Measurements from ENCODE around the gene SNHG17. TPM values are rescaled to one million over a fixed set of nuclear protein-coding genes. Genes with fewer than 3 reads are reported as not detected.
"Not testable (repeated sequence)": the region's sequence is repeated elsewhere in the genome, so short reads cannot be mapped to it uniquely, and the experiment has no call there.

SNHG17 gene
- total RNA-seq, 1 experiment from 2014 or later, result 27.3 TPM

- Histone ChIP-seq H4K20me1 (ENCODE audit: insufficient read depth, low read depth, low read length) (no peaks in the 10 kb centered on the region), H3K36me3 (ENCODE audit: insufficient read depth, low read length) (peaks cover 26% of the 10 kb centered on the region), H3K9ac (ENCODE audit: low read length) (peak overlapping the region; percentile 42), H3K27me3 (ENCODE audit: low read length) (no peaks in the 10 kb centered on the region), H3K9me2 (replicated peaks; ENCODE audit: insufficient read depth, low read length) (no peaks in the 10 kb centered on the region), H3K4me2 (ENCODE audit: low read depth, low read length, poor library complexity, severe bottlenecking) (peak overlapping the region; percentile 96), H3K4me1 (ENCODE audit: low read length) (peaks cover 39% of the 10 kb centered on the region), H3K9me3 (ENCODE audit: low read length) (no peaks in the 10 kb centered on the region), H3K27ac (ENCODE audit: low read length) (0 out of 2 replicates have a peak overlapping the region, but pooled peaks have one; percentile 42), H3K4me3 (ENCODE audit: low read length) (peak overlapping the region; percentile 99; the same call in 1 of the 2 replicates), H2AFZ (ENCODE audit: low read length) (peak overlapping the region; percentile 85), H3K79me2 (ENCODE audit: low read length) (peaks cover 32% of the 10 kb centered on the region)
- DNase-seq, result no peak
Measured at GRCh38 chr20:38445901-38446425, 10.8 kb upstream of the SNHG17 start.

- H3K4me1 ChIP-seq (ENCODE audit: low read length), result peaks cover 39% of the 10 kb centered on the region
- no peak overlapping the region for H3K9ac ChIP-seq (ENCODE audit: low read length)
- H3K9me3 ChIP-seq (ENCODE audit: low read length), result no peaks in the 10 kb centered on the region
- H3K4me3 ChIP-seq (ENCODE audit: low read length), result no peak overlapping the region
- H3K27me3 ChIP-seq (ENCODE audit: low read length), result no peaks in the 10 kb centered on the region
- no peaks in the 10 kb centered on the region for H4K20me1 ChIP-seq (ENCODE audit: insufficient read depth, low read depth, low read length)
- no peaks in the 10 kb centered on the region for H3K9me2 ChIP-seq (replicated peaks; ENCODE audit: insufficient read depth, low read length)
- no peak overlapping the region for H2AFZ ChIP-seq (ENCODE audit: low read length)
- DNase-seq, result no peak
- H3K36me3 ChIP-seq (ENCODE audit: insufficient read depth, low read length), result peaks cover 21% of the 10 kb centered on the region
- no peak overlapping the region for H3K4me2 ChIP-seq (ENCODE audit: low read depth, low read length, poor library complexity, severe bottlenecking)
- peaks cover 32% of the 10 kb centered on the region for H3K79me2 ChIP-seq (ENCODE audit: low read length)
- no peak overlapping the region for H3K27ac ChIP-seq (ENCODE audit: low read length)
Measured at GRCh38 chr20:38445381-38445796, 10.3 kb upstream of the SNHG17 start.

- no peak overlapping the region for H3K4me3 ChIP-seq (ENCODE audit: low read length)
- DNase-seq, result no peak
Measured at GRCh38 chr20:38441916-38442315, 6.8 kb upstream of the SNHG17 start.

GRCh38 chr20:38441110-38441509, 6.0 kb upstream of the SNHG17 start:
- not testable (repeated sequence) for H3K27me3 ChIP-seq (ENCODE audit: low read length); H3K79me2 ChIP-seq (ENCODE audit: low read length); H2AFZ ChIP-seq (ENCODE audit: low read length); H3K4me2 ChIP-seq (ENCODE audit: low read depth, low read length, poor library complexity, severe bottlenecking); DNase-seq; H3K9ac ChIP-seq (ENCODE audit: low read length); H4K20me1 ChIP-seq (ENCODE audit: insufficient read depth, low read depth, low read length); H3K4me1 ChIP-seq (ENCODE audit: low read length); H3K9me2 ChIP-seq (replicated peaks; ENCODE audit: insufficient read depth, low read length); H3K4me3 ChIP-seq (ENCODE audit: low read length); H3K36me3 ChIP-seq (ENCODE audit: insufficient read depth, low read length); H3K27ac ChIP-seq (ENCODE audit: low read length); H3K9me3 ChIP-seq (ENCODE audit: low read length)

More at GRCh38 chr20:38441916-38442315, 6.8 kb upstream of the SNHG17 start:
- Histone ChIP-seq H3K9ac (ENCODE audit: low read length) (no peak overlapping the region), H3K79me2 (ENCODE audit: low read length) (peaks cover 4% of the 10 kb centered on the region), H3K9me2 (replicated peaks; ENCODE audit: insufficient read depth, low read length) (no peaks in the 10 kb centered on the region), H3K27ac (ENCODE audit: low read length) (no peak overlapping the region), H3K9me3 (ENCODE audit: low read length) (no peaks in the 10 kb centered on the region), H4K20me1 (ENCODE audit: insufficient read depth, low read depth, low read length) (no peaks in the 10 kb centered on the region), H3K36me3 (ENCODE audit: insufficient read depth, low read length) (no peaks in the 10 kb centered on the region), H3K4me1 (ENCODE audit: low read length) (peaks cover 12% of the 10 kb centered on the region), H3K27me3 (ENCODE audit: low read length) (no peaks in the 10 kb centered on the region), H3K4me2 (ENCODE audit: low read depth, low read length, poor library complexity, severe bottlenecking) (no peak overlapping the region), H2AFZ (ENCODE audit: low read length) (peak overlapping the region; percentile 36; the same call in 1 of the 2 replicates)

- Histone ChIP-seq H2AFZ (ENCODE audit: low read length) (no peak overlapping the region), H3K9ac (ENCODE audit: low read length) (no peak overlapping the region)
Measured at GRCh38 chr20:38437796-38438195, 2.7 kb upstream of the SNHG17 start.

GRCh38 chr20:38435555-38435939, 419 bp upstream of the SNHG17 start:
- Histone ChIP-seq H3K4me3 (ENCODE audit: low read length) (no peak overlapping the region; the same call in 1 of the 2 replicates), H3K9me3 (ENCODE audit: low read length) (no peaks in the 10 kb centered on the region), H3K27me3 (ENCODE audit: low read length) (no peaks in the 10 kb centered on the region), H3K79me2 (ENCODE audit: low read length) (peaks cover 46% of the 10 kb centered on the region), H3K9me2 (replicated peaks; ENCODE audit: insufficient read depth, low read length) (no peaks in the 10 kb centered on the region), H2AFZ (ENCODE audit: low read length) (peak overlapping the region; percentile 89), H3K4me2 (ENCODE audit: low read depth, low read length, poor library complexity, severe bottlenecking) (no peak overlapping the region), H3K36me3 (ENCODE audit: insufficient read depth, low read length) (peaks cover 42% of the 10 kb centered on the region), H3K9ac (ENCODE audit: low read length) (no peak overlapping the region), H3K4me1 (ENCODE audit: low read length) (peaks cover 36% of the 10 kb centered on the region), H4K20me1 (ENCODE audit: insufficient read depth, low read depth, low read length) (peaks cover 42% of the 10 kb centered on the region), H3K27ac (ENCODE audit: low read length) (no peak overlapping the region)
- DNase-seq, result no peak

More at GRCh38 chr20:38437796-38438195, 2.7 kb upstream of the SNHG17 start:
- H3K79me2 ChIP-seq (ENCODE audit: low read length), result peaks cover 24% of the 10 kb centered on the region
- H3K9me3 ChIP-seq (ENCODE audit: low read length), result no peaks in the 10 kb centered on the region
- H3K27ac ChIP-seq (ENCODE audit: low read length), result no peak overlapping the region
- H3K27me3 ChIP-seq (ENCODE audit: low read length), result no peaks in the 10 kb centered on the region
- peaks cover 20% of the 10 kb centered on the region for H4K20me1 ChIP-seq (ENCODE audit: insufficient read depth, low read depth, low read length)
- no peak overlapping the region for H3K4me3 ChIP-seq (ENCODE audit: low read length)
- no peak overlapping the region for H3K4me2 ChIP-seq (ENCODE audit: low read depth, low read length, poor library complexity, severe bottlenecking)
- H3K36me3 ChIP-seq (ENCODE audit: insufficient read depth, low read length), result peaks cover 20% of the 10 kb centered on the region
- H3K9me2 ChIP-seq (replicated peaks; ENCODE audit: insufficient read depth, low read length), result no peaks in the 10 kb centered on the region
- no peak for DNase-seq
- H3K4me1 ChIP-seq (ENCODE audit: low read length), result peaks cover 18% of the 10 kb centered on the region

GRCh38 chr20:38434301-38434741, 807 bp downstream of the SNHG17 start:
- peaks cover 48% of the 10 kb centered on the region for H3K36me3 ChIP-seq (ENCODE audit: insufficient read depth, low read length)
- no peak overlapping the region for H2AFZ ChIP-seq (ENCODE audit: low read length)
- H4K20me1 ChIP-seq (ENCODE audit: insufficient read depth, low read depth, low read length), result peaks cover 49% of the 10 kb centered on the region
- no peaks in the 10 kb centered on the region for H3K27me3 ChIP-seq (ENCODE audit: low read length)
- peaks cover 54% of the 10 kb centered on the region for H3K79me2 ChIP-seq (ENCODE audit: low read length)
- H3K9me2 ChIP-seq (replicated peaks; ENCODE audit: insufficient read depth, low read length), result no peaks in the 10 kb centered on the region
- peak overlapping the region; percentile 87 for H3K27ac ChIP-seq (ENCODE audit: low read length)
- no peaks in the 10 kb centered on the region for H3K9me3 ChIP-seq (ENCODE audit: low read length)
- H3K9ac ChIP-seq (ENCODE audit: low read length), result peak overlapping the region; percentile 89
- peak overlapping the region; percentile 97 for H3K4me3 ChIP-seq (ENCODE audit: low read length)
- H3K4me1 ChIP-seq (ENCODE audit: low read length), result peaks cover 43% of the 10 kb centered on the region
- H3K4me2 ChIP-seq (ENCODE audit: low read depth, low read length, poor library complexity, severe bottlenecking), result peak overlapping the region; percentile 92
- peak; percentile 73 for DNase-seq

GRCh38 chr20:38433304-38433972, 1.7 kb downstream of the SNHG17 start:
- Histone ChIP-seq H3K4me3 (ENCODE audit: low read length) (peak overlapping the region; percentile 97), H2AFZ (ENCODE audit: low read length) (no peak overlapping the region), H3K27me3 (ENCODE audit: low read length) (no peaks in the 10 kb centered on the region), H3K79me2 (ENCODE audit: low read length) (peaks cover 62% of the 10 kb centered on the region), H3K9ac (ENCODE audit: low read length) (peak overlapping the region; percentile 89), H3K9me2 (replicated peaks; ENCODE audit: insufficient read depth, low read length) (no peaks in the 10 kb centered on the region), H3K9me3 (ENCODE audit: low read length) (no peaks in the 10 kb centered on the region), H3K27ac (ENCODE audit: low read length) (peak overlapping the region; percentile 87), H3K36me3 (ENCODE audit: insufficient read depth, low read length) (peaks cover 56% of the 10 kb centered on the region), H4K20me1 (ENCODE audit: insufficient read depth, low read depth, low read length) (peaks cover 58% of the 10 kb centered on the region), H3K4me1 (ENCODE audit: low read length) (peaks cover 52% of the 10 kb centered on the region), H3K4me2 (ENCODE audit: low read depth, low read length, poor library complexity, severe bottlenecking) (peak overlapping the region; percentile 92)
- DNase-seq, result no peak

All from Karpas-422 (cell line).